ENCODE measurements around the gene RASA3. TPM values are rescaled to one million over a fixed set of nuclear protein-coding genes. Genes with fewer than 3 reads are reported as not detected.
A peak's percentile ranks its signal among the peaks of the same experiment; 100 is the strongest.

The RASA3 gene
- total RNA-seq, 1 donor from 2014 or later = 25.4 TPM

- DNase-seq (ENCODE audit: low read depth in 2 of 2) = no peak
These were observed 177.2 kb downstream of the RASA3 start for GRCh38 chr13:113955235-113955634.

- no peak for DNase-seq (ENCODE audit: low read depth in 2 of 2)
These were observed 178.2 kb downstream of the RASA3 start for GRCh38 chr13:113954046-113954835.

GRCh38 chr13:113953561-113953960 lies 178.9 kb downstream of the RASA3 start:
- no peak for DNase-seq (ENCODE audit: low read depth in 2 of 2)

- no peak for DNase-seq (ENCODE audit: low read depth in 2 of 2)
These were observed 179.4 kb downstream of the RASA3 start for GRCh38 chr13:113952983-113953520.

GRCh38 chr13:113952151-113952982 lies 180.1 kb downstream of the RASA3 start:
- DNase-seq (ENCODE audit: low read depth in 2 of 2) = no peak

GRCh38 chr13:113951246-113951999 lies 181.0 kb downstream of the RASA3 start:
- peak; percentile 78 to 88 for DNase-seq (ENCODE audit: low read depth in 2 of 2)

GRCh38 chr13:113950451-113951245 lies 181.8 kb downstream of the RASA3 start:
- DNase-seq (ENCODE audit: low read depth in 2 of 2) = no peak

GRCh38 chr13:113949546-113949945 lies 182.9 kb downstream of the RASA3 start:
- no peak for DNase-seq (ENCODE audit: low read depth in 2 of 2)

- no peak for DNase-seq (ENCODE audit: low read depth in 2 of 2)
These were observed 184.2 kb downstream of the RASA3 start for GRCh38 chr13:113948034-113948742.

- DNase-seq (ENCODE audit: low read depth in 2 of 2) = peak; percentile 42 to 64
These were observed 185.0 kb downstream of the RASA3 start for GRCh38 chr13:113947311-113948033.

- no peak for DNase-seq (ENCODE audit: low read depth in 2 of 2)
These were observed 185.8 kb downstream of the RASA3 start for GRCh38 chr13:113946409-113947181.

GRCh38 chr13:113945857-113946408 lies 186.5 kb downstream of the RASA3 start:
- no peak for DNase-seq (ENCODE audit: low read depth in 2 of 2)

- no peak for DNase-seq (ENCODE audit: low read depth in 2 of 2)
These were observed 188.4 kb downstream of the RASA3 start for GRCh38 chr13:113943821-113944565.

- no peak for DNase-seq (ENCODE audit: low read depth in 2 of 2)
These were observed 189.8 kb downstream of the RASA3 start for GRCh38 chr13:113942591-113943103.

- no peak for DNase-seq (ENCODE audit: low read depth in 2 of 2)
These were observed 190.7 kb downstream of the RASA3 start for GRCh38 chr13:113941571-113942191.

GRCh38 chr13:113939944-113940297 lies 192.5 kb downstream of the RASA3 start:
- no peak for DNase-seq (ENCODE audit: low read depth in 2 of 2)

All from lung microvascular endothelial cell (primary cell).